HFFc6 (cell line): ENCODE data around the gene COA8. TPM values are rescaled to one million over a fixed set of nuclear protein-coding genes. Genes with fewer than 3 reads are reported as not detected.

Experiments used
- DNase-seq: peaks from one replicate; pipeline ENCODE4 v3.0.0-alpha.2; 2018
- H3K27ac Mint-ChIP-seq: 2 replicates; pipeline ENCODE4 v1.8.0; 2020; ENCODE audit warnings: mild to moderate bottlenecking, mixed read lengths
- H3K27me3 Mint-ChIP-seq: 2 replicates; pipeline ENCODE4 v1.8.0; 2021; ENCODE audit warnings: mild to moderate bottlenecking, moderate library complexity, mixed read lengths; ENCODE audit not compliant: insufficient read depth
- H3K36me3 Mint-ChIP-seq: 2 replicates; pipeline ENCODE4 v1.8.0; 2021; ENCODE audit warnings: low read depth, mixed read lengths
- H3K4me1 Mint-ChIP-seq: 2 replicates; pipeline ENCODE4 v1.8.0; 2020; ENCODE audit warnings: low read depth, mixed read lengths
- H3K4me3 Mint-ChIP-seq: 2 replicates; pipeline ENCODE4 v1.8.0; 2020; ENCODE audit warnings: mild to moderate bottlenecking, moderate library complexity, mixed read lengths
- H3K9me3 Mint-ChIP-seq: 2 replicates; pipeline ENCODE4 v1.8.0; 2020; ENCODE audit warnings: mild to moderate bottlenecking, mixed read lengths
- CTCF ChIP-seq: fragments of 200-600 bp; sonication (generic); IDR thresholded peaks from 2 replicates; pipeline ENCODE4 v1.5.0; 2021; ENCODE audit warnings: antibody characterized with exemption, mild to moderate bottlenecking
- total RNA-seq, 6 experiments: library from RNA; stranded (reverse); fragmentation: NEBNext Ultra II Directional; extraction: Animal tissue kit (Norgen Biotek cat#: 25700); gene quantifications; 2 replicates in 1 of 6; 3 replicates in 5 of 6; pipeline ENCODE4 v1.2.3, GENCODE V29; 2021

COA8 gene
- total RNA-seq, 6 experiments from 2014 or later, result 38.7 to 54.8 (median 46.9) TPM

- DNase-seq, result no peak
- H3K4me1 Mint-ChIP-seq, result peaks cover 27% of the 10 kb centered on the region
- no peak overlapping the region for H3K4me3 Mint-ChIP-seq
- no peaks in the 10 kb centered on the region for H3K36me3 Mint-ChIP-seq
- H3K27me3 Mint-ChIP-seq, result peaks cover 15% of the 10 kb centered on the region
- H3K9me3 Mint-ChIP-seq, result no peaks in the 10 kb centered on the region
- no peak for TF ChIP-seq CTCF
- peak overlapping the region; percentile 11; the same call in 1 of the 2 replicates for H3K27ac Mint-ChIP-seq
Observed at GRCh38 chr14:103517721-103518421, 44.9 kb upstream of the COA8 start.

GRCh38 chr14:103518422-103519042, 44.2 kb upstream of the COA8 start:
- Mint-ChIP-seq H3K4me1 (peaks cover 27% of the 10 kb centered on the region), H3K27ac (peak overlapping the region; percentile 84), H3K36me3 (no peaks in the 10 kb centered on the region), H3K4me3 (peak overlapping the region; percentile 62; the same call in 1 of the 2 replicates), H3K9me3 (no peaks in the 10 kb centered on the region), H3K27me3 (peaks cover 15% of the 10 kb centered on the region)
- peak; percentile 36 for DNase-seq
- peak; percentile 96 for TF ChIP-seq CTCF

- Mint-ChIP-seq H3K27me3 (peaks cover 12% of the 10 kb centered on the region), H3K4me3 (peak overlapping the region; percentile 62), H3K36me3 (no peaks in the 10 kb centered on the region), H3K27ac (peak overlapping the region; percentile 84), H3K4me1 (peaks cover 27% of the 10 kb centered on the region), H3K9me3 (no peaks in the 10 kb centered on the region)
- peak; percentile 37 for DNase-seq
- no peak for TF ChIP-seq CTCF
Observed at GRCh38 chr14:103519043-103519836, 43.5 kb upstream of the COA8 start.

- Mint-ChIP-seq H3K36me3 (no peaks in the 10 kb centered on the region), H3K27me3 (peaks cover 10% of the 10 kb centered on the region), H3K9me3 (no peaks in the 10 kb centered on the region), H3K27ac (no peak overlapping the region; the same call in 1 of the 2 replicates), H3K4me3 (peak overlapping the region; percentile 62), H3K4me1 (peaks cover 27% of the 10 kb centered on the region)
- DNase-seq, result no peak
- no peak for TF ChIP-seq CTCF
Observed at GRCh38 chr14:103519837-103520212, 42.9 kb upstream of the COA8 start.

GRCh38 chr14:103520269-103520656, 42.5 kb upstream of the COA8 start:
- DNase-seq, result no peak
- Mint-ChIP-seq H3K4me3 (no peak overlapping the region), H3K27ac (no peak overlapping the region), H3K9me3 (no peaks in the 10 kb centered on the region), H3K36me3 (no peaks in the 10 kb centered on the region), H3K4me1 (peaks cover 27% of the 10 kb centered on the region), H3K27me3 (peaks cover 10% of the 10 kb centered on the region)
- no peak for TF ChIP-seq CTCF
